Epithelial cell of esophagus (primary cell): Measurements from ENCODE around the gene IL34.
A peak's percentile ranks its signal among the peaks of the same experiment; 100 is the strongest.

Source experiments
- DNase-seq: peaks from one replicate; pipeline ENCODE4 v3.0.0; 2010; ENCODE audit warnings: low read depth
- H3K4me3 ChIP-seq: 2 replicates; pipeline ENCODE4 v1.5.1; 2011; ENCODE audit warnings: mild to moderate bottlenecking, low read length, control low read depth
- TF ChIP-seq, protein P1 (sequence below): IDR thresholded peaks from 2 replicates; pipeline ENCODE4 v1.5.1; 2011; ENCODE audit warnings: low read depth, mild to moderate bottlenecking, low read length, control low read depth, inconsistent platforms; ENCODE audit not compliant: insufficient read depth; ENCODE audit errors: missing control alignments

Gene IL34

DNA sequence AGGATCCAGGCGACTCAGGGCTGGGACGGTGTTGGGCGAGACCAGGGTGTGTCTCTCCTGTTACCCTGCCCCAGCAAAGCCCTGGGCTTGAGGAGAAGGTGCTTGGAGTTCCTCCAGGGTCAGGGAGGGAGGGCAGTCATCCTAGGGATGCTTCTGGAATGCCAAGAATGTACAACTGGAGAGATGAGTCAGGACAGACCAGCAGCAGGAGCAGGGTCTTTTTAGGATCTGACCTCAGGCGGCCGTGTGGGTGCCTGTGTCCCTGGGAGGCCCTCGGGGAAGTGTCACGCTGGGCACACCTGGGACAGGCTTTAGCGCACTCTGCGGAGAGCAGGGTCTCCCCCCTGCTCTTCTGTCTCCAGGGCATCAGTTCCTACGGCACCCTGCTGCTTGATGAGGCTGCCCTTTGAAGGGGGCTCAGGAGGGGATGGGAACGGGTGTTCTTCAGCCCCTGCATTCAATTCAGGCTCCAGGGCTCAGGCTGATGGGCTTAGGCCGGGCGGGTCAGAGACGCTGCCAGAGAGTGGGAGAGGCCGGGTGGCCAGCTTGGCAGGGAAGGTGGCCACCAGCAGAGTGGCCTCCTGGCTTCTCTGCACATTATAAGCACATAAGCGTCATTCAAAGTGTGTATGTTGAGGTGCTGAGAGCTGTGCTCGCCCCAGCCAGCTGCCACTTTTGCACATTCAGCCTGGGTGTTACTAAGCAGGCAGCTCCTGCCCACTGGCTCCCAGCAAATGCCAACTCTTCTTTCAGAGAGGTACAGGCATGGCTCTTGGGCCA is 47.9 kb downstream of the IL34 start:
- peak; percentile 64 for DNase-seq
- no peak overlapping the region for H3K4me3 ChIP-seq
- TF ChIP-seq, protein P1, sequence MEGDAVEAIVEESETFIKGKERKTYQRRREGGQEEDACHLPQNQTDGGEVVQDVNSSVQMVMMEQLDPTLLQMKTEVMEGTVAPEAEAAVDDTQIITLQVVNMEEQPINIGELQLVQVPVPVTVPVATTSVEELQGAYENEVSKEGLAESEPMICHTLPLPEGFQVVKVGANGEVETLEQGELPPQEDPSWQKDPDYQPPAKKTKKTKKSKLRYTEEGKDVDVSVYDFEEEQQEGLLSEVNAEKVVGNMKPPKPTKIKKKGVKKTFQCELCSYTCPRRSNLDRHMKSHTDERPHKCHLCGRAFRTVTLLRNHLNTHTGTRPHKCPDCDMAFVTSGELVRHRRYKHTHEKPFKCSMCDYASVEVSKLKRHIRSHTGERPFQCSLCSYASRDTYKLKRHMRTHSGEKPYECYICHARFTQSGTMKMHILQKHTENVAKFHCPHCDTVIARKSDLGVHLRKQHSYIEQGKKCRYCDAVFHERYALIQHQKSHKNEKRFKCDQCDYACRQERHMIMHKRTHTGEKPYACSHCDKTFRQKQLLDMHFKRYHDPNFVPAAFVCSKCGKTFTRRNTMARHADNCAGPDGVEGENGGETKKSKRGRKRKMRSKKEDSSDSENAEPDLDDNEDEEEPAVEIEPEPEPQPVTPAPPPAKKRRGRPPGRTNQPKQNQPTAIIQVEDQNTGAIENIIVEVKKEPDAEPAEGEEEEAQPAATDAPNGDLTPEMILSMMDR: no peak

DNA sequence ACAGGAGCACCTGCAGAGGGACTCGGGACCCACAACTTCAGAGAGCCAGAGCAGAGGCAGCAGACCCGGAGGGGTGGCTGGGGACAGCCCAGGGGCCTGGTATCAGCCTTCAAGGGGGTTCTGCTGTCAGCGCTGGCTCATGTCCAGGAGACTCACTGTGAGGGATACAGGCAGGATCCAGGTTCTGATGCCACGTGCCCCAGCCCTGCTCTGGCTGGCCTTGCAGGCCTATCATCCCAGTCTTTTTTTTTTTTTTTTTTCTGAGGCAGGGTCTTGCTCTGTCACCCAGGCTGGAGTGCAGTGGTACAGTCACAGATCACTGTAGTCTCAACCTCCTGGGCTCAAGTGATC is 48.5 kb downstream of the IL34 start:
- H3K4me3 ChIP-seq: no peak overlapping the region
- DNase-seq: no peak
- TF ChIP-seq, protein P1: no peak

DNA sequence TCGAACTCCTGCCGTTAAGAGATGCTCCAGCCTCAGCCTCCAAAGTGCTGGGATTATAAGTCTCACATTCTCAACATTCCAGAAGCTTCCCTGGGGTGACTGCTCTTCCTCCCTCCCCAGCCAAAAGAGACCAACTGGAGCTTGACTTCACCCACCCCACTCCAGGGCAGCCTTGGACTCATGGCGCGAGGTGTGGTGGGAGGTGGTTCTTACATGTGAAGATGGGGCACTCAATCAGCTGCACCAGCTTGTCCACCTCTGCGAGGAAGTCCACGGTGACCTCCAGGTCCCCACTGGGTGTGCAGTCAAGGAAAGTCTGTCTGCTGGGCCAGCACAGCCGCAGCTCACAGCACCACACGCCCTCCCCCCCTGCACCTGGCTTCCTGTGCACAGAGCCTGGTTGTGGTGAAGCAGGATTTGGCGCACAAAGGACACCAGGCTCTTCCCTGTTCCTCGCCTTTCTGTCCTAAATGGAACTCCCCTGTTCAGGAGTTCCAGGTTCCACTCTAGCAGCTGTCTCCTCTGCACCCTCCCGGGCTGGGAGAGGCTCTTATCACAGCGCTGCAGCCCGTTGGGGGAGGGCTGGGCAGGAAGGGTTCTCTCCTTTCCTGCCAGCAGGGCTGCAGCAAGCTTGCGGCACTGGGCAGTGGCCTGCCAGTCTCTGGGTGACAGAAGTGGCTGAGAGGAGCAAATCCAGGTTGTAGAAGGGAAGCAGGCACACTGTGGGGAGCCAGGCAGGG is 49.1 kb downstream of the IL34 start:
- TF ChIP-seq, protein P1: peak; percentile 27
- H3K4me3 ChIP-seq: no peak overlapping the region
- peak; percentile 40 for DNase-seq

DNA sequence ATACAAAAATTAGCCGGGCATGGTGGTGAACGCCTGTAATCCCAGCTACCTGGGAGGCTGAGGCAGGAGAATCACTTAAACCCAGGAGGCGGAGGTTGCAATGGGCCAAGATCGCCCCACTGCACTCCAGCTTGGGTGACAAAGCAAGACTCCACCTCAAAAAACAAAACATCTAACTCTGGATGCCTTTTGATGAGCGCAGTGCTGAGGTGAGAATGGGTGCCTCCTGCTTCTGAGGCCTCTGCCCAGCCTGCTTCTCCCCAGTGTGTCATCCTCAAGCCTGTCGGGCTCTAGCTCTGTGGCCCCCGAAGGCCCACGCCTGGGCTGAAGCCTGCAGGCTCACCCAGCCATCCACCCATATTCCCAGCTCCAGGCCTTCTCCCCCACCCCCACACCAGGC is 50.0 kb downstream of the IL34 start:
- no peak for DNase-seq
- no peak overlapping the region for H3K4me3 ChIP-seq
- TF ChIP-seq, protein P1: no peak

DNA sequence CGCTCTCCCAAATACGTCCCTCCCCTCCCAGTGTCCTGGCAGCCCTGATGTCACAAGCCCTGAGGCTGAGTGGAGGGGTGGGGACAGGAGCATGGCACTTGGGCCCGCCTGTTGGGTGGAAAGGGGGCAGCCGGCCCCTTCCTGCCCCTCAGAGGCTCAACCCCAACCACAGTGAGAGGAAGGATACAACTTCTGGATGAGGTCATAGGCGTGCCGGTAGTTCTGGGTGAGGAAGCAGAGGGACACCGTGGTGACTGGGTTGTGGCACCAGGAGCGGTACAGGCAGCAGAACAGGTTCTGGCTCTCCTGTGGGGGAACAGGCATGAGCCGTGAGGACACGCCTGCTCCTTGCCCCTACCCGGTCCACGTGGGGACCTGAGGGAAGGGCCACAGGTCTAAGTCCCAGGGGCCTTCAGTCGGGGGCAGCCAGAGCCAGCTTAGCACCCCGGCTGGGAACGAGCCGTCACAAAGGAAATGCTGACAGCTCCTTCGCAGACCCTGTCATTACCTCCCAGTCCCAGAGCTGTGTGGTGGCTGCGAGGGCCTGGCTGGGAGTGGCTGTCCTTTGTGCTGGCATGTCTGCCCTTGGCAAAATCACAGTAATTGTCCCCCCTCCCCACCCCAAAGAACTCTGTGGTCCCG is 50.7 kb downstream of the IL34 start:
- peak; percentile 70 for DNase-seq
- TF ChIP-seq, protein P1: no peak
- H3K4me3 ChIP-seq: no peak overlapping the region

DNA sequence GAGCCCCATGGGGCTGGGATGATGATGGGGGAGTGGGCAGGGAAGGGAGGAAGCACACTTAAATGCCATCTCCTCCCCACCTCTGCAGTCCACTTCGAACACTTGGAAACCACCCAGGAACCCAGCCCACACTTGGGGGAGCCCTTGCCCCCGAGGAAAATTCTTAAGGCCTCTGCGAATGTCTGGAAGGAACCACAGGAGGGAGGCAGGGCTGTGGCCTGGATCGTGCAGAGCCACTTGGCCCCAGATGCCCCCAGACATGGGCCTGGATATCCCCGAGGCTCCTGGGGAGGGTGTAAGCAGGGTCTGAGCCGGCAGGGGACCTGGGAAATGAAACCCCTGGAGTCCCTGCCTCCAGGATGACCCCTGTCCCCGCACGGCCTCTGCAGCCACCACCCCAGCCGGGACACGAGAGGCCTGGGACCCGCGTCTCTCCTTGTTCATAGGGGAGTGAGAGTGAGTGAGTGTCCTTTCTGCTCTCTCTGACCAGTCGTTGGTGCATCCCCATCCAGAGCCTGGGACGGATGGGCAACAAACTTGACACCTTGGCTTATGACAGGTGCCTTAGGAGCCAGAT is 51.3 kb downstream of the IL34 start:
- no peak for DNase-seq
- H3K4me3 ChIP-seq: no peak overlapping the region
- TF ChIP-seq, protein P1: no peak
